Ectodermal cell (in vitro differentiated cells): ENCODE measurements around the gene ADGRF3.
"Not testable (repeated sequence)": the region's sequence is repeated elsewhere in the genome, so short reads cannot be mapped to it uniquely, and the experiment has no call there.

Experiments used
- H3K27ac ChIP-seq: 2 replicates; pipeline ENCODE4 v1.7.0; 2013; ENCODE audit warnings: mild to moderate bottlenecking, low read depth, low read length; ENCODE audit not compliant: insufficient read depth, poor library complexity, severe bottlenecking
- H3K27me3 ChIP-seq: 2 replicates; pipeline ENCODE4 v1.7.0; 2013; ENCODE audit warnings: mild to moderate bottlenecking, low read length; ENCODE audit not compliant: insufficient read depth, control insufficient read depth, poor library complexity, severe bottlenecking
- H3K36me3 ChIP-seq: one replicate; pipeline ENCODE4 v1.7.0; 2013; ENCODE audit warnings: low read length; ENCODE audit not compliant: control insufficient read depth, insufficient read depth
- H3K4me1 ChIP-seq: one replicate; pipeline ENCODE4 v1.7.0; 2013; ENCODE audit warnings: low read length; ENCODE audit not compliant: control insufficient read depth, insufficient read depth
- H3K4me3 ChIP-seq: 2 replicates; pipeline ENCODE4 v1.7.0; 2013; ENCODE audit warnings: low read depth, low read length, control low read depth; ENCODE audit not compliant: insufficient read depth
- H3K9me3 ChIP-seq: 2 replicates; pipeline ENCODE4 v1.7.0; 2013; ENCODE audit warnings: mild to moderate bottlenecking, low read length, moderate library complexity; ENCODE audit not compliant: control insufficient read depth
- WGBS, 2 experiments: methylation state at CpG; one replicate each; pipeline ENCODE4 v1.1.7; 2013; ENCODE audit warnings: missing lambda C conversion rate in 2 of 2; 5-methylcytosine and 5-hydroxymethylcytosine counted together

The ADGRF3 gene

DNA sequence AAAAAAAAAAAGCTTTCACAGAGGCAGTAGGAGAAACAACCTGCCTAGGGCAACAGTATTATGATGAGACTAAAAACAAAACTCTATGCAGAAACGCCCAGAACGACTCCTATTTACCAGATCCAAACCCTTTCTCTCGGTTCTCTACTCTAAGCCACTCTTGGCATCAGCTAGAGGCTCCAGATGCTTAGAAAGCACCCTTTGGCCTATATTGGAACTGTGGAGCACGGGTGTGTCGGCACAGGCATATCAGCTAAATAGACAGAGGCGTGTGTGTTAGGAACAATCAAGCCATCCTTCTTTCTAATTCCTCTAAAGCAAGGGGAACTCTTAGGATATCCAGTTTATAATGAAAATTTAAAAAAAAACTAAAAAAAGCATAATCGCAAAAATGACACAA lies 41.5 kb downstream of the ADGRF3 start:
- not testable (repeated sequence) for H3K4me3 ChIP-seq, H3K9me3 ChIP-seq, H3K27ac ChIP-seq, H3K36me3 ChIP-seq, H3K4me1 ChIP-seq, H3K27me3 ChIP-seq
- WGBS, 2 experiments = 93 to 94% methylated on average over 6 to 7 of the region's 7 CpGs

DNA sequence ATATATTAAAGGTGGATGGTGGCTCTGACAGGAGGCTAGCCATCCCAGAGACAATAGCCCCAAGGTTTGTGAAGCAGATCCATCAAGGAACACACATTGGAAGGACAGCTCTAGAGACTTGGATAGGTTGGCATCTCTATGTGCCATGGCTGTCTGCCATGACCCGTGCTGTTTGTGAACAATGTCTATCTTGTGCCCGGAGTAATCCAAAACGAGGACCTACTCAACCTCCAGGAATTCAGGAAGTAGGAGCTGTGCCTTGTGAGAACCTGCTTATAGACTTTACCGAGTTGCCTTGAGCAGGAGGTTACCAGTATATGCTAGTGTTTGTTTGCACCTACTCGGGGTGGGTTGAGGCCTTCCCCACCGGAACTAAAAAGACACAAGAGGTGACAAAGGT lies 43.7 kb downstream of the ADGRF3 start:
- Histone ChIP-seq H3K27me3 (peaks cover 15% of the 10 kb centered on the region), H3K36me3 (no peaks in the 10 kb centered on the region), H3K9me3 (no peaks in the 10 kb centered on the region), H3K4me1 (peaks cover 13% of the 10 kb centered on the region), H3K4me3 (no peak overlapping the region), H3K27ac (no peak overlapping the region)
- 94 to 96% methylated on average over 6 of the region's 6 CpGs for WGBS, 2 experiments

DNA sequence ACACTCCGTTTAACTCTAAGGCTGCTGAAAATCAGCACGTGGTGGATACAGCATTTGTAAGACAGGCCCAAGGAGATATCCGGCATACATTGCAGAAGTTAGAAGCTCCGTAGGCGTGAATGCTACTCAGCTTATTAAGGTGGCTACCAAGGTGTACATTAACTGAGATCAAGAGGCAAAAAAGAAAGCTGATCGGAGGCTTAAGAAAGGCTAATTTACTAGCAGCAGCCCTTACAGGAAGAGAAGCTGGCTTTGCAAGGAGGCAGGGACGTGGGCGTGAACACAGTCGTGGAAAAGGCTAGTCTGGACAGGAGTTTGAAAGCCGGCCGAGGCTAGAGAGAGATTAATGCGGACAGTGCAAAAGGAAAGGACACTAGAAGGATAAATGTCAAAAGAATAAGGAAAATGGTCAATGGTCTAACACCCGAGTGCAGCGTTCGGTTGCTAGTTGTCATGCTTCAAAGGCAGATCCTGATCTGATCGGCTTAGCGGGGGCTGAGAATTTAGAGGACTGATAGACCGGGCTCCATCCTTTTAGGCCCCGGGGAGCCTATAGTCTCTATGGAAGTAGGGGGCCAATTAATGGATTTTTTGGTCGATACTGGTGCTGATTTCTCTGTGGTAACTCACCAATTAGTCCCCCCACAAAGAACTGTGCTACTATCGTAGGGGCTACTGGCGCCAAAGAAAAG lies 46.2 kb downstream of the ADGRF3 start:
- Histone ChIP-seq H3K4me3 (no peak overlapping the region), H3K9me3 (no peaks in the 10 kb centered on the region), H3K27me3 (peaks cover 22% of the 10 kb centered on the region), H3K36me3 (no peaks in the 10 kb centered on the region), H3K4me1 (peaks cover 13% of the 10 kb centered on the region), H3K27ac (no peak overlapping the region)
- WGBS, 2 experiments = 54 to 60% methylated on average over 22 of the region's 22 CpGs

DNA sequence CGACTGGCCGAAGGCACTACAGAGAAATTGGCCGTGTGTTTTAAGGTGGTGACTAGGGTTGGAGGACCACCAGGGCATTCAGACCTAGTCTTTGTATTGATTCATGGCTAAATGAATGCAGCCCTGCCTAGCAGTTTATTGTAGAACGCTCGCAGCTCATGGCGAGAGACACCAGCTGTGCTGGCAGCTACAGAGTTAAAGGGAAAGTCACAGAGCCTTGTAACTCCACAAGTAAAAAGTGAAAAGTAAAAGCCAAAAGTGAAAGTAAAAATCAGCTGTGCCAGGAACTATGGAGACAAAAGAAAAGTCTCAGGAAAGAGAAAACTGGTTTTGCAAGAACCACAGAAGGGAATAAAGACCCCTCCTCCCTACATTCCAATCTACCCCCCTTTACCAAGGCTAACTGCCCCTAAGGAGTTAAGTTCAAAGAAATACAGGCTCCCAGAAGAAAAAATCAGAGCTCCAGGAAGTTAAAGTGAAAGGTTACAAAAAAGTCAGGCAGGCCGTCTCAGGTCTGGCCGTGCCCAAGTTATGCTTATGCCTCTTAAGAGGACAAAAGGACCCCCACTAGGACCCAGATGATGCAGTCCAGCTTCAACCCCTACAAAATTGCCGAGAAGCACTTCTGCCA lies 47.0 kb downstream of the ADGRF3 start:
- Histone ChIP-seq H3K27me3 (peaks cover 22% of the 10 kb centered on the region), H3K4me1 (peaks cover 13% of the 10 kb centered on the region), H3K4me3 (peak overlapping the region; percentile 31), H3K9me3 (no peaks in the 10 kb centered on the region), H3K36me3 (no peaks in the 10 kb centered on the region), H3K27ac (no peak overlapping the region)
- 3% methylated on average over 8 of the region's 9 CpGs for WGBS, 2 experiments

GRCh38 chr2:26298638-26299393 lies 47.8 kb downstream of the ADGRF3 start:
- WGBS, 2 experiments = 8 to 9% methylated on average over 30 of the region's 30 CpGs
- H3K27ac ChIP-seq = no peak overlapping the region

GRCh38 chr2:26298286-26298637 lies 48.3 kb downstream of the ADGRF3 start:
- Histone ChIP-seq H3K9me3 (no peaks in the 10 kb centered on the region), H3K4me3 (peak overlapping the region; percentile 31), H3K36me3 (no peaks in the 10 kb centered on the region), H3K4me1 (peaks cover 13% of the 10 kb centered on the region), H3K27me3 (peaks cover 22% of the 10 kb centered on the region), H3K27ac (no peak overlapping the region)
- 8 to 12% methylated on average over 17 of the region's 17 CpGs for WGBS, 2 experiments

More at GRCh38 chr2:26298638-26299393, 47.8 kb downstream of the ADGRF3 start:
- Histone ChIP-seq H3K36me3 (no peaks in the 10 kb centered on the region), H3K27me3 (peaks cover 22% of the 10 kb centered on the region), H3K4me1 (peaks cover 13% of the 10 kb centered on the region), H3K9me3 (no peaks in the 10 kb centered on the region), H3K4me3 (peak overlapping the region; percentile 31)

GRCh38 chr2:26297061-26297460 lies 49.5 kb downstream of the ADGRF3 start:
- no peak overlapping the region for H3K27ac ChIP-seq
- peaks cover 13% of the 10 kb centered on the region for H3K4me1 ChIP-seq
- no peak overlapping the region for H3K4me3 ChIP-seq
- peaks cover 22% of the 10 kb centered on the region for H3K27me3 ChIP-seq
- no peaks in the 10 kb centered on the region for H3K9me3 ChIP-seq
- no peaks in the 10 kb centered on the region for H3K36me3 ChIP-seq
- WGBS, 2 experiments = 87 to 89% methylated on average over 3 of the region's 3 CpGs

DNA sequence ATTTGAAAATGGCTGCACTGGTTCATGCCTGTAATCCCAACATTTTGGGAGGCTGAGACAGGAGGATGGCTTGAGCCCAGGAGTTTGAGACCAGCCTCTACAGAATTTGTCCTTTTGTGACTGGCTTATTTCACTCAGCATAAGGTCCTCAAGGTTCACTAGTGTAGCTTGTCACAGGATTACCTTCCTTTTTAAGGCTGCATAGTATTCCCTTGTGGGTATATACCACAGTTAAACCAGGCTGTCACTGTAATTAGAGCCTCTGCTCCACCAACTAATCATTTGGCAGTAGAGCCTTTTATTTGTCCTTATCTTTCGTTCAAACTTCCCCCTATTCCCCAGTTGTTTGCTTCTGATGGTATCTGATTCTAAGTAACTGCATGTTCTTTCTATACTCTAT lies 51.1 kb downstream of the ADGRF3 start:
- H3K27me3 ChIP-seq = peaks cover 22% of the 10 kb centered on the region
- H3K36me3 ChIP-seq = no peaks in the 10 kb centered on the region
- WGBS, 2 experiments = 100% methylated on average over 1 of the region's 1 CpG; no CpG with 5 or more reads in 1 of the 2 experiments
- H3K9me3 ChIP-seq = no peaks in the 10 kb centered on the region
- peaks cover 13% of the 10 kb centered on the region for H3K4me1 ChIP-seq
- H3K4me3 ChIP-seq = no peak overlapping the region
- H3K27ac ChIP-seq = no peak overlapping the region

GRCh38 chr2:26292646-26293045 lies 53.9 kb downstream of the ADGRF3 start:
- H3K9me3 ChIP-seq = no peaks in the 10 kb centered on the region
- H3K36me3 ChIP-seq = peaks cover 3% of the 10 kb centered on the region
- 81 to 84% methylated on average over 6 of the region's 6 CpGs for WGBS, 2 experiments
- no peak overlapping the region for H3K4me3 ChIP-seq
- no peak overlapping the region for H3K27ac ChIP-seq
- peaks cover 6% of the 10 kb centered on the region for H3K27me3 ChIP-seq
- no peaks in the 10 kb centered on the region for H3K4me1 ChIP-seq

GRCh38 chr2:26290001-26290400 lies 56.6 kb downstream of the ADGRF3 start:
- Histone ChIP-seq H3K36me3 (peaks cover 7% of the 10 kb centered on the region), H3K4me1 (no peaks in the 10 kb centered on the region), H3K27me3 (no peaks in the 10 kb centered on the region), H3K27ac (no peak overlapping the region), H3K4me3 (no peak overlapping the region), H3K9me3 (no peaks in the 10 kb centered on the region)
- WGBS, 2 experiments = no CpG with 5 or more reads among the region's 1 CpG
